ENCODE measurements around the gene MYO1C.

GRCh38 chr17:1462164-1463112, 30.0 kb downstream of the MYO1C start:
- TF ChIP-seq ATF3 (IDR thresholded peaks at IDR 0.05) (no peak), POLR2A (IDR thresholded peaks at IDR 0.05; ENCODE audit: borderline replicate concordance, extremely low read depth, insufficient read depth, insufficient read length) (peak; percentile 56), CEBPB (IDR thresholded peaks at IDR 0.05; ENCODE audit: low read depth) (no peak), RAD21 (IDR thresholded peaks at IDR 0.05; ENCODE audit: low read depth) (no peak), POLR2AphosphoS5 (IDR thresholded peaks at IDR 0.05; ENCODE audit: low read depth, low read length) (peak; percentile 57; the same call in 1 of the 2 replicates), SP1 (IDR thresholded peaks at IDR 0.05; ENCODE audit: low read depth) (no peak), EZH2 (IDR thresholded peaks at IDR 0.05) (no peak), SIN3A (IDR thresholded peaks at IDR 0.05; ENCODE audit: low read depth) (no peak)
- TF ChIP-seq, protein P1, sequence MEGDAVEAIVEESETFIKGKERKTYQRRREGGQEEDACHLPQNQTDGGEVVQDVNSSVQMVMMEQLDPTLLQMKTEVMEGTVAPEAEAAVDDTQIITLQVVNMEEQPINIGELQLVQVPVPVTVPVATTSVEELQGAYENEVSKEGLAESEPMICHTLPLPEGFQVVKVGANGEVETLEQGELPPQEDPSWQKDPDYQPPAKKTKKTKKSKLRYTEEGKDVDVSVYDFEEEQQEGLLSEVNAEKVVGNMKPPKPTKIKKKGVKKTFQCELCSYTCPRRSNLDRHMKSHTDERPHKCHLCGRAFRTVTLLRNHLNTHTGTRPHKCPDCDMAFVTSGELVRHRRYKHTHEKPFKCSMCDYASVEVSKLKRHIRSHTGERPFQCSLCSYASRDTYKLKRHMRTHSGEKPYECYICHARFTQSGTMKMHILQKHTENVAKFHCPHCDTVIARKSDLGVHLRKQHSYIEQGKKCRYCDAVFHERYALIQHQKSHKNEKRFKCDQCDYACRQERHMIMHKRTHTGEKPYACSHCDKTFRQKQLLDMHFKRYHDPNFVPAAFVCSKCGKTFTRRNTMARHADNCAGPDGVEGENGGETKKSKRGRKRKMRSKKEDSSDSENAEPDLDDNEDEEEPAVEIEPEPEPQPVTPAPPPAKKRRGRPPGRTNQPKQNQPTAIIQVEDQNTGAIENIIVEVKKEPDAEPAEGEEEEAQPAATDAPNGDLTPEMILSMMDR (IDR thresholded peaks at IDR 0.05 in 2 of 3, conservative IDR thresholded peaks at IDR 0.05 in 1 of 3; ENCODE audit: borderline replicate concordance in 1 of 3, insufficient read depth in 1 of 3, low read depth in 2 of 3, low read length in 2 of 3): no peak
- TF ChIP-seq, protein P2, sequence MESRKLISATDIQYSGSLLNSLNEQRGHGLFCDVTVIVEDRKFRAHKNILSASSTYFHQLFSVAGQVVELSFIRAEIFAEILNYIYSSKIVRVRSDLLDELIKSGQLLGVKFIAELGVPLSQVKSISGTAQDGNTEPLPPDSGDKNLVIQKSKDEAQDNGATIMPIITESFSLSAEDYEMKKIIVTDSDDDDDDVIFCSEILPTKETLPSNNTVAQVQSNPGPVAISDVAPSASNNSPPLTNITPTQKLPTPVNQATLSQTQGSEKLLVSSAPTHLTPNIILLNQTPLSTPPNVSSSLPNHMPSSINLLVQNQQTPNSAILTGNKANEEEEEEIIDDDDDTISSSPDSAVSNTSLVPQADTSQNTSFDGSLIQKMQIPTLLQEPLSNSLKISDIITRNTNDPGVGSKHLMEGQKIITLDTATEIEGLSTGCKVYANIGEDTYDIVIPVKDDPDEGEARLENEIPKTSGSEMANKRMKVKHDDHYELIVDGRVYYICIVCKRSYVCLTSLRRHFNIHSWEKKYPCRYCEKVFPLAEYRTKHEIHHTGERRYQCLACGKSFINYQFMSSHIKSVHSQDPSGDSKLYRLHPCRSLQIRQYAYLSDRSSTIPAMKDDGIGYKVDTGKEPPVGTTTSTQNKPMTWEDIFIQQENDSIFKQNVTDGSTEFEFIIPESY (IDR thresholded peaks at IDR 0.05; ENCODE audit: extremely low read depth, insufficient replicate concordance, low read length): no peak
- TF ChIP-seq, protein P3, sequence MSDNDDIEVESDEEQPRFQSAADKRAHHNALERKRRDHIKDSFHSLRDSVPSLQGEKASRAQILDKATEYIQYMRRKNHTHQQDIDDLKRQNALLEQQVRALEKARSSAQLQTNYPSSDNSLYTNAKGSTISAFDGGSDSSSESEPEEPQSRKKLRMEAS (IDR thresholded peaks at IDR 0.05): peak; percentile 87

Measured in HCT116 (cell line).